ENCODE data around the gene DMP1. TPM values are rescaled to one million over a fixed set of nuclear protein-coding genes. Genes with fewer than 3 reads are reported as not detected.

Gene DMP1
- not detected for polyA plus RNA-seq (2012; ENCODE audit: insufficient read length, low read depth)

- no peak for TF ChIP-seq SIN3A (IDR thresholded peaks at IDR 0.05; ENCODE audit: borderline replicate concordance, insufficient read depth, low read length)
- TF ChIP-seq TAF1 (IDR thresholded peaks at IDR 0.05; ENCODE audit: borderline replicate concordance, insufficient read depth, low read length) = no peak
- no peak for TF ChIP-seq FOXP2 (optimal IDR thresholded peaks at IDR 0.05; ENCODE audit: borderline replicate concordance, extremely low read depth, extremely low read length, insufficient read depth)
- TF ChIP-seq REST (IDR thresholded peaks at IDR 0.05; ENCODE audit: insufficient read depth in 1 of 2, low read depth in 2 of 2, low read length in 2 of 2) = no peak
- TF ChIP-seq POLR2AphosphoS5 (IDR thresholded peaks at IDR 0.05; ENCODE audit: low read depth, low read length) = no peak
Observed at GRCh38 chr4:87649980-87650379, at the start of gene DMP1. TSS of gene DMP1 (plus strand) at chr4:87650280. CDS start at chr4:87656493, 6,213 bp downstream.

GRCh38 chr4:87601361-87601760 lies 48.7 kb upstream of the DMP1 start:
- no peak for TF ChIP-seq REST (IDR thresholded peaks at IDR 0.05; ENCODE audit: insufficient read depth in 1 of 2, low read depth in 2 of 2, low read length in 2 of 2)

- TF ChIP-seq FOXP2 (optimal IDR thresholded peaks at IDR 0.05; ENCODE audit: borderline replicate concordance, extremely low read depth, extremely low read length, insufficient read depth) = no peak
- no peak for TF ChIP-seq TAF1 (IDR thresholded peaks at IDR 0.05; ENCODE audit: borderline replicate concordance, insufficient read depth, low read length)
- TF ChIP-seq POLR2AphosphoS5 (IDR thresholded peaks at IDR 0.05; ENCODE audit: low read depth, low read length) = no peak
Observed at GRCh38 chr4:87608229-87608628, 41.9 kb upstream of the DMP1 start, which contains the start of gene DSPP. TSS of gene DSPP (plus strand) at chr4:87608529. CDS start at chr4:87610909, 2,380 bp downstream.

GRCh38 chr4:87614292-87614890 lies 35.7 kb upstream of the DMP1 start:
- TF ChIP-seq REST (IDR thresholded peaks at IDR 0.05; ENCODE audit: insufficient read depth in 1 of 2, low read depth in 2 of 2, low read length in 2 of 2) (no peak), FOXP2 (optimal IDR thresholded peaks at IDR 0.05; ENCODE audit: borderline replicate concordance, extremely low read depth, extremely low read length, insufficient read depth) (no peak), TAF1 (IDR thresholded peaks at IDR 0.05; ENCODE audit: borderline replicate concordance, insufficient read depth, low read length) (no peak), POLR2AphosphoS5 (IDR thresholded peaks at IDR 0.05; ENCODE audit: low read depth, low read length) (no peak), SIN3A (IDR thresholded peaks at IDR 0.05; ENCODE audit: borderline replicate concordance, insufficient read depth, low read length) (no peak)

- no peak for TF ChIP-seq REST (IDR thresholded peaks at IDR 0.05; ENCODE audit: insufficient read depth in 1 of 2, low read depth in 2 of 2, low read length in 2 of 2)
- TF ChIP-seq POLR2AphosphoS5 (IDR thresholded peaks at IDR 0.05; ENCODE audit: low read depth, low read length) = no peak
- TF ChIP-seq FOXP2 (optimal IDR thresholded peaks at IDR 0.05; ENCODE audit: borderline replicate concordance, extremely low read depth, extremely low read length, insufficient read depth) = no peak
- TF ChIP-seq SIN3A (IDR thresholded peaks at IDR 0.05; ENCODE audit: borderline replicate concordance, insufficient read depth, low read length) = no peak
- TF ChIP-seq TAF1 (IDR thresholded peaks at IDR 0.05; ENCODE audit: borderline replicate concordance, insufficient read depth, low read length) = no peak
Observed at GRCh38 chr4:87616268-87616667, 33.8 kb upstream of the DMP1 start.
